BLaER1 (cell line): ENCODE data around the gene TMEM154.

Experiments used
- H3K27ac ChIP-seq: shearing (Covaris generic); formaldehyde crosslinking; 2 replicates; pipeline ENCODE4 v1.8.1; 2022
- H3K27me3 ChIP-seq: shearing (Covaris generic); formaldehyde crosslinking; 2 replicates; pipeline ENCODE4 v1.8.1; 2022
- H3K36me3 ChIP-seq: shearing (Covaris generic); formaldehyde crosslinking; 2 replicates; pipeline ENCODE4 v1.8.1; 2022
- H3K4me1 ChIP-seq: shearing (Covaris generic); formaldehyde crosslinking; 2 replicates; pipeline ENCODE4 v1.8.1; 2022
- H3K4me2 ChIP-seq: shearing (Covaris generic); formaldehyde crosslinking; 2 replicates; pipeline ENCODE4 v1.8.1; 2022
- H3K4me3 ChIP-seq: shearing (Covaris generic); formaldehyde crosslinking; 2 replicates; pipeline ENCODE4 v1.8.1; 2022
- H3K9ac ChIP-seq: shearing (Covaris generic); formaldehyde crosslinking; 2 replicates; pipeline ENCODE4 v1.8.1; 2022
- H3K9me3 ChIP-seq: shearing (Covaris generic); formaldehyde crosslinking; 2 replicates; pipeline ENCODE4 v1.8.1; 2022
- H4K20me1 ChIP-seq: shearing (Covaris generic); formaldehyde crosslinking; 2 replicates; pipeline ENCODE4 v1.8.1; 2022
- Cebpa-rat ChIP-seq: shearing (Covaris generic); IDR thresholded peaks from 2 replicates; pipeline ENCODE4 v1.8.1; 2022

TMEM154 gene

DNA sequence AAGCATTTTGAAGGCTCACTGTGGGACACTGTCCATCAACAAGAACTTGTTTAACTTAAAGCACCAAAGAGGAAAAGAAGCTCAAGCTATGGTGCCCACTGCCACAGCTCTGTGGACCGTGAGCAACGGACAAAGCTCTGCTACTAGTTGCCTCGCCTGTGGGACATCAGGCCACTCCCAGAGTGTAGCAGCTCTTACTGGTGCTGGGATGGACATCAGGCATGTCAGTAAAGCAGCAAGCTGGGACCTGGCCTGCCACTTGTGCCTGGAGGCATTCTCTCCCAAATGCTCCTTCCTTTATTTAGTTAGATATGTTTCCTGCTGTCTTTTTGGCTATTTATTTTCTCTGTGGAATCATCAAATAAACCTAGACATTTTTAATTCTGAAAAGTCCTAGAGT lies 46.7 kb downstream of the TMEM154 start:
- no peaks in the 10 kb centered on the region for H3K4me1 ChIP-seq
- H4K20me1 ChIP-seq: no peaks in the 10 kb centered on the region
- no peak overlapping the region for H3K27ac ChIP-seq
- H3K9me3 ChIP-seq: no peaks in the 10 kb centered on the region
- no peak for TF ChIP-seq Cebpa-rat
- no peak overlapping the region for H3K9ac ChIP-seq
- no peak overlapping the region for H3K4me3 ChIP-seq
- no peaks in the 10 kb centered on the region for H3K27me3 ChIP-seq
- no peaks in the 10 kb centered on the region for H3K36me3 ChIP-seq
- no peak overlapping the region for H3K4me2 ChIP-seq

DNA sequence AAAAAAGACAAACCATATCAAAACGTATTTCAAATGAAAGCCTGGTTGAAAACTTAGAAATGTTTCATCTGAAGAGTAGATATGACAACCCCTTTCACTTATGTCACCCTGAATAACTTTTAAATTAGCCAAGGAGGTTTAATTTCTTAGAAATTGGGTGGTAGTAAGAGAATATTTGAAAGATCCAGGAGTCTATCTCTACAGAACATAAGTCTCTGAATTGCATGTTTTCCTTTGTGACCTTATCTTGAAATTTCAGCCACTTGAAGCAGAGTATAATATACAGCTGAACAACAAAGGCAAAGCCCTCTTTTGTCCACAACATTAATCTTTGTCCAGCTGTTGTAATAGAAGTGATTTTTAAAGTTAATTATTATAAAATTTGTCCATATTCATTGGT lies 49.5 kb downstream of the TMEM154 start:
- Histone ChIP-seq H3K27ac (no peak overlapping the region), H3K27me3 (no peaks in the 10 kb centered on the region), H3K4me3 (no peak overlapping the region), H3K36me3 (no peaks in the 10 kb centered on the region), H3K9ac (no peak overlapping the region), H4K20me1 (no peaks in the 10 kb centered on the region), H3K4me1 (no peaks in the 10 kb centered on the region), H3K4me2 (no peak overlapping the region), H3K9me3 (no peaks in the 10 kb centered on the region)
- no peak for TF ChIP-seq Cebpa-rat

DNA sequence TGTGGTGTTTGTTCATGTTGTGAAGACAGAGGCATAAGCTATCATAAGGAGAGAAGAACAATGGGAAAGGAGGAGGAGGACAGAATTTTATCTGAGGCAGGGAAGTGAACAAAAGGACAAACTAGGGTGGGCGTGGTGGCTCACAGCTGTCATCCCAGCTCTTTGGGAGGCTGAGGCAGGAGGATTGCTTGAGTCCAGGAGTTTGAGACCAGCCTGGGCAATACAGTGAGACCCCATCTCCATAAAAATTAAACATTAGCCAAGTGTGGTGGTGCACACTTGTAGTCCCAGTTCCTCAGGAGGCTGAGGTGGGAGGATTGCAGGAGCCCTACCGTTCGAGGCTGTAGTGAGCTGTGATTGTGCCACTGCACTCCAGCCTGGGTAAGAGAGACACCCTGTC lies 49.9 kb downstream of the TMEM154 start:
- Histone ChIP-seq H3K4me1 (no peaks in the 10 kb centered on the region), H3K27me3 (no peaks in the 10 kb centered on the region), H3K9ac (no peak overlapping the region), H3K4me2 (no peak overlapping the region), H4K20me1 (no peaks in the 10 kb centered on the region), H3K27ac (no peak overlapping the region), H3K36me3 (no peaks in the 10 kb centered on the region), H3K4me3 (no peak overlapping the region), H3K9me3 (no peaks in the 10 kb centered on the region)
- TF ChIP-seq Cebpa-rat: no peak

DNA sequence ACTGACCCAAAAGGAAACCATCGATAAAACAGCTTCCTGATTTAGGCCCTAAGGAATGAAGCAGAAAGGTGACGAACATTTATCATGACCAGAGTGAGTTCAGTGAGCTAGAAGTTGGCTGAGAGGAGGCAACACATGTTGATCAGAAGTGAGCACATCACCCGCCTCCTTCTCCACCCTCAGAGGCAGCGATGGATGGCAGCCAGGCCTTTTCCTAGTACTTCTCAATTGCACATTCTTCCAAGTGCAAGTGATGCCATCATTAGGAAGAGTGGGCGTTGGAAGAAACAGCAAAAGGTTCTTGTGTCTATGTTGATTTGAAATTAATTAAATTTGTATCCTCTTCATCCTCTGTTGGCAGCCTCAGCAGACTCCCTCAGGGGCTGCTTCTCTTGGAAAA lies 51.7 kb downstream of the TMEM154 start:
- Histone ChIP-seq H3K4me1 (no peaks in the 10 kb centered on the region), H4K20me1 (no peaks in the 10 kb centered on the region), H3K9ac (no peak overlapping the region), H3K36me3 (no peaks in the 10 kb centered on the region), H3K4me2 (no peak overlapping the region), H3K27me3 (no peaks in the 10 kb centered on the region), H3K9me3 (no peaks in the 10 kb centered on the region), H3K27ac (no peak overlapping the region), H3K4me3 (no peak overlapping the region)
- TF ChIP-seq Cebpa-rat: no peak

DNA sequence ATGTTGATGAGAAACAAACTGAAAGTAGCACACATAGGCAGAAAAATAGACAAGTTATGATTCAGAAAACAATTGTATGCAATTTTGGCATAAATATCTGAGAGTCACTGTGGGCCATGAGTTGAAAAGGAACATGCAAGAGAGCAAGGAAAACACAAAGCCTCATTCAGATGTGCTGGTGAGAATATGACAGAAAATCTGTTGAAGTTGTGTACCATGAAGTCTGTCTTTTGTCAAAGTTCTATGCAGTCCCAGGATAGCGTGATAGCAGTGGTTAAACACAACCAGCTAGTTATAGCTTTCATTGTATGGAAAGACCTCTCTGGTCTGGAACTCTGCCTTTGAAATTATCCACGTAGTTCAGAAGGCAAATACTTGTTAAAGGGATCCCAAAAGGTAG lies 53.0 kb downstream of the TMEM154 start:
- Histone ChIP-seq H3K9me3 (no peaks in the 10 kb centered on the region), H3K4me3 (no peak overlapping the region), H3K27ac (no peak overlapping the region), H3K27me3 (no peaks in the 10 kb centered on the region), H3K4me1 (no peaks in the 10 kb centered on the region), H3K36me3 (no peaks in the 10 kb centered on the region), H3K9ac (no peak overlapping the region), H3K4me2 (no peak overlapping the region), H4K20me1 (no peaks in the 10 kb centered on the region)
- no peak for TF ChIP-seq Cebpa-rat

DNA sequence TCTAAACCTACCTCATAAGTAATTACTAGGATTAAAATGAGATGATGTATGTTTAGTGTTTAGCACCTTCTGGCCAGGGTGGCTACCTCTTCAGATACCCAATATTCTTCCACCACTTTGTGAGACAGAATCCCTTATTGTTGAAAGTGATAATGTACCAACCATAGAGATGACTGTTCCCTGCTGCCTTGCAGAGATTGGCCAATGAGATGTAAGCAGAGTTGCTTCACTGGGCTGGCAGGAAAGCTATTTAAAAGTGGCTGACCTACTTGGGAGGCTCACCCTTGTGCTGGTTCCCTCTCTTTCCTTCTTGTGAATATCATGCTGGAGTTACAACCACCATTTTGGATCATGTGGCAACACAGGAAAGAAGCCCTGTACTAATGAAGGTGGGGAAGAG lies 58.9 kb downstream of the TMEM154 start:
- no peaks in the 10 kb centered on the region for H3K4me1 ChIP-seq
- H3K4me2 ChIP-seq: no peak overlapping the region
- H4K20me1 ChIP-seq: no peaks in the 10 kb centered on the region
- H3K9me3 ChIP-seq: no peaks in the 10 kb centered on the region
- no peaks in the 10 kb centered on the region for H3K27me3 ChIP-seq
- no peak overlapping the region for H3K27ac ChIP-seq
- no peak for TF ChIP-seq Cebpa-rat
- H3K4me3 ChIP-seq: no peak overlapping the region
- H3K36me3 ChIP-seq: no peaks in the 10 kb centered on the region
- no peak overlapping the region for H3K9ac ChIP-seq

DNA sequence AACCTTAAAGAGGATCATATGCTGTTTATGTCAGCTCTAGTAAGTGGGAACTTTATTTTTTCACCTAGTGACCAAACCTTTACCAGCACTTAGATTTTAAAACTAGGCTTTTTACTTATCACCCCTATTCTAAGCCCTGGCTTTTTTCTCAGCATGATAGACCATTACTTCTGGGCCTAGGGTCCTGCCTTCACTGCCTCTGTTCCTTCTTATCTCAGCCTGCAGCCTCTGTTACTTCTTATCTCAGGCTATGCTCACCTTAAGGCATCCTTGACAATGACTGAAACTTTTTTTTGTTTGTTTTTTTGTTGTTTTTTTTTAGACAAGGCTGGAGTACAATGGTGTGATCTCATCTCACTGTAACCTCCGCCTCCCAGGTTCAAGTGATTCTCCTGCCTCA lies 59.6 kb downstream of the TMEM154 start:
- Histone ChIP-seq H3K27ac (no peak overlapping the region), H3K27me3 (no peaks in the 10 kb centered on the region), H3K4me1 (no peaks in the 10 kb centered on the region), H3K9ac (no peak overlapping the region), H3K4me2 (no peak overlapping the region), H3K9me3 (no peaks in the 10 kb centered on the region), H3K36me3 (no peaks in the 10 kb centered on the region), H4K20me1 (no peaks in the 10 kb centered on the region), H3K4me3 (no peak overlapping the region)
- TF ChIP-seq Cebpa-rat: no peak

DNA sequence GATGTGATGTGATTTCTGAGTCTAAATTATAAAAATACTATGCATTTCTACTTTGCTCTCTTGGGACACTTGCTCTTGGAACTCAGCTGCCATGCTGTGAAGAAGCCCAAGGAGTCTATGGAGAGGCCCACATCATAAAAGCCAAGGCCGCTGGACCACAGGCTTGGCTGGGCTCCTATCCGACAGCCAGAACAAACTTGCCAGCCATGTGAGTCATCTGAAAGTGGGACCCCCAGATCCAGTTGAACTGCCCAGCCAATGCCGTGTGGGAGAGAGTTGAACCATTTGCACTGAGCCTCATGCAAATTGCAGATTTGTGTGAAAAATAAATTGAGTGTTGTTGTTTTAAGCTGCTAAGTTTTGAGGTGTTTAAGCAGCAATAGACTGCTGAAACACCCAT lies 60.2 kb downstream of the TMEM154 start:
- TF ChIP-seq Cebpa-rat: no peak
- Histone ChIP-seq H4K20me1 (no peaks in the 10 kb centered on the region), H3K4me3 (no peak overlapping the region), H3K9ac (no peak overlapping the region), H3K4me2 (no peak overlapping the region), H3K9me3 (no peaks in the 10 kb centered on the region), H3K27me3 (no peaks in the 10 kb centered on the region), H3K4me1 (no peaks in the 10 kb centered on the region), H3K27ac (no peak overlapping the region), H3K36me3 (no peaks in the 10 kb centered on the region)

DNA sequence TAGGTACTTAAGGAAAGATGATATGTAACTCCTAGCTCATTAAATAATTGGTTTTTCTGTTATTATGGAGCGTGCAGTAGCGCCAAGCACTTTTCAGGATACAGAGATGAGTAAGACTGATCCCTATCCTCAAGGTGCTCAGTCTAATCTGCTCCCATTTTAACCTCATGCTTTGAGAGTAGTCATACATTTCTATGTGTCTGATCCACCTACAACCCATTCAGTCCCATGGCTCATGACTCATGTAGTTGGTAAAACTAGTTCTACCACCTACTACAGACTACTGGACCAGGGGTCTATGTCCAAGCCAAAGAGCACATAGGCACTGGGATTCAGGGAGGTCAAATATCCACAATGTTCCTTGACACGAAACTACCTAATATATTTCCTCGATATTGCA lies 60.8 kb downstream of the TMEM154 start:
- no peak overlapping the region for H3K9ac ChIP-seq
- no peak overlapping the region for H3K4me3 ChIP-seq
- no peak for TF ChIP-seq Cebpa-rat
- H3K9me3 ChIP-seq: no peaks in the 10 kb centered on the region
- H3K36me3 ChIP-seq: no peaks in the 10 kb centered on the region
- no peaks in the 10 kb centered on the region for H3K27me3 ChIP-seq
- H3K4me1 ChIP-seq: no peaks in the 10 kb centered on the region
- H4K20me1 ChIP-seq: no peaks in the 10 kb centered on the region
- no peak overlapping the region for H3K27ac ChIP-seq
- H3K4me2 ChIP-seq: no peak overlapping the region

DNA sequence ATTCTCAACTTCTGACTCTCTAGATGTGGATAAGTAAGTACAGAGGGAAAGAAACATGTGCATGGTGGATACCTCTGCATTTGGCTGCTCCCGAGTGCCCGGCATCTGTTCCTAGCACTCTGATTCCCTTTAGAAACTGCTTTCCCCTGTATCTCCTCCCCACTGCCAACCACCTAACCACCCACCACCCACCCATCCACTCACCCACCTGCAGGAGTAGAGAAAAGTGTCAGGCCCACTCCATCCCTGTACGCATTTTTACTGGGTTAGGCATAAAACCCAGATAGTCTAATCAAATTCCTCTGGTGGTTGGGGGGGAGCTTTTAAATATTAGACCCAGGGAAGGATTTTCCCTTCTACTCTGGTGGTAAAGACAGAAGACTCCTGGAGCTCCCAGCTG lies 63.0 kb downstream of the TMEM154 start:
- Histone ChIP-seq H3K9ac (no peak overlapping the region), H3K9me3 (no peaks in the 10 kb centered on the region), H3K36me3 (no peaks in the 10 kb centered on the region), H3K4me2 (no peak overlapping the region), H3K27ac (no peak overlapping the region), H3K4me3 (no peak overlapping the region), H4K20me1 (no peaks in the 10 kb centered on the region), H3K4me1 (no peaks in the 10 kb centered on the region), H3K27me3 (no peaks in the 10 kb centered on the region)
- no peak for TF ChIP-seq Cebpa-rat
